Tibial nerve (tissue), 4 donors: ENCODE data around the gene KCNQ4. TPM values are rescaled to one million over a fixed set of nuclear protein-coding genes. Genes with fewer than 3 reads are reported as not detected.

Experiments used
- DNase-seq, 2 donors: peaks; one replicate each; pipeline ENCODE4 v3.0.0-alpha.2; 2019; ENCODE audit warnings: low spot score in 2 of 2
- H3K27ac ChIP-seq, 4 donors: fragments of 200-600 bp; sonication (generic) in 3 of 4; one replicate each; pipeline ENCODE4 v1.5.1; 2017 to 2019; ENCODE audit warnings: mild to moderate bottlenecking in 1 of 4
- H3K27me3 ChIP-seq, 2 donors: fragments of 200-600 bp; sonication (generic) in 1 of 2; one replicate each; pipeline versions ENCODE4 v1.5.1 to v1.6.0; 2017 to 2019
- H3K36me3 ChIP-seq, 3 donors: fragments of 200-600 bp; sonication (generic); one replicate each; pipeline ENCODE4 v1.5.1; 2018 to 2019
- H3K4me1 ChIP-seq, 4 donors: fragments of 200-600 bp; sonication (generic) in 3 of 4; one replicate each; pipeline ENCODE4 v1.5.1; 2017 to 2019
- H3K4me3 ChIP-seq, 4 donors: fragments of 200-600 bp; sonication (generic) in 3 of 4; one replicate each; pipeline ENCODE4 v1.5.1; 2017 to 2019; ENCODE audit warnings: mild to moderate bottlenecking in 1 of 4, moderate library complexity in 1 of 4
- H3K9me3 ChIP-seq, 4 donors: fragments of 200-600 bp; sonication (generic) in 3 of 4; one replicate each; pipeline ENCODE4 v1.5.1; 2017 to 2019
- EP300 ChIP-seq, 2 donors: sonication (generic); formaldehyde crosslinking; IDR thresholded peaks; one replicate each; pipeline ENCODE4 v1.6.1; 2017; ENCODE audit warnings: antibody characterized with exemption in 2 of 2, mild to moderate bottlenecking in 1 of 2
- POLR2A ChIP-seq, 2 donors: fragments of 450-650 bp; IDR thresholded peaks; one replicate each; pipeline ENCODE4 v1.6.1; 2017; ENCODE audit warnings: antibody characterized with exemption in 2 of 2, mild to moderate bottlenecking in 2 of 2, moderate library complexity in 2 of 2
- WGBS, 2 donors: methylation state at CpG; one replicate each; pipeline ENCODE4 v1.1.5; 2018; 5-methylcytosine and 5-hydroxymethylcytosine counted together
- total RNA-seq, 4 donors: library from RNA; depleted of rRNA; stranded (reverse); fragments of >200 nt; gene quantifications; one replicate each; pipeline ENCODE4 v1.1.0, GENCODE V29; 2016
- TF ChIP-seq, protein P1 (sequence below), 5 experiments: fragments of 200-600 bp in 3 of 5; fragments of 450-650 bp in 2 of 5; sonication (generic) in 3 of 5; IDR thresholded peaks; one replicate each; pipeline ENCODE4 v1.5.1; 2016 to 2019; ENCODE audit warnings: antibody characterized with exemption in 5 of 5, mild to moderate bottlenecking in 3 of 5, moderate library complexity in 2 of 5

The KCNQ4 gene
- total RNA-seq, 4 donors from 2014 or later = 0.22 to 2.1 (median 1.7) TPM

DNA sequence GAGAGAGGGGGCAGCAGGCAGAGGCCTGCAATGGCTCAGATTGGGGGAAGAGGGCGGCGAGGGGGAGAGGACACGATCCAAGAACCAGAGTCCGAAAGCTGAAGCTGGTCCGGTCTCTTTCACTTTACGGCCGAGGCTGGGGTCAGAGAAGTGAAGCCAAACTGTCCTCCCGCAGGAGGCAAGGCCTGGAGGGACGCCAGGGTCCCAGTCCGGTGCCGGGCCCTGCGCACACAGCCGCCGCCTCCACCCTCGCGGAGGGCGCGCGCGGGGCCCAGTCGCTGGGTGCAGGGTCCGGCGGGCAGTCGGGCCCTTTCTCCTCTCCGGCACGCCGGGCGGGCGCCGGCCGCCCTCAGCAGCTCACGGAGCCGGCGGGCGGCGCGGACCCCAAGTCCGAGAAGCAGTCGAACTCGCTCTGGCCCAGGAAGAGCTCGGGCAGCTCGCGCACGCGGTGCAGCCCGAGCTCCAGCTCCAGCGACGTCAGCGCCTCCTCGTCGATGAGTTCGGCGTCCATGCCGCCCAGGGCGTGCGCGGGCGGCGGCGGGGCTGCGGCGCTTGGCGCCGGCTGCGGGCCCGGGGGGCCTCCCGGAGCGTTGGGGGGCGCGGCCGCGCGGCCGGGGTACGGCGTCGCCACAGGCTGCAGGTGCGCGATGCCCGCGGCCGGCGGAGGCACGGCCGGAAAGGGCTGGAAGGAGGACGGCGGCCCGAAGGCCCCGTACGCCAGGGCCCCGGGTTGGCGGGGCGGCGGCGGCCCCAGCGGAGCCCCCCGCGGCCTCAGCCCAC, 77.8 kb downstream of the KCNQ4 start:
- WGBS, 2 donors = 3 to 8% methylated on average over 11 to 85 of the region's 98 CpGs
- peak overlapping the region in 3 of 4 donors; percentile 76 to 85 (median 77) for H3K27ac ChIP-seq
- no peaks in the 10 kb centered on the region for H3K36me3 ChIP-seq
- DNase-seq = no peak
- peak overlapping the region; percentile 27 to 88 (median 78) for H3K4me3 ChIP-seq
- TF ChIP-seq, protein P1, sequence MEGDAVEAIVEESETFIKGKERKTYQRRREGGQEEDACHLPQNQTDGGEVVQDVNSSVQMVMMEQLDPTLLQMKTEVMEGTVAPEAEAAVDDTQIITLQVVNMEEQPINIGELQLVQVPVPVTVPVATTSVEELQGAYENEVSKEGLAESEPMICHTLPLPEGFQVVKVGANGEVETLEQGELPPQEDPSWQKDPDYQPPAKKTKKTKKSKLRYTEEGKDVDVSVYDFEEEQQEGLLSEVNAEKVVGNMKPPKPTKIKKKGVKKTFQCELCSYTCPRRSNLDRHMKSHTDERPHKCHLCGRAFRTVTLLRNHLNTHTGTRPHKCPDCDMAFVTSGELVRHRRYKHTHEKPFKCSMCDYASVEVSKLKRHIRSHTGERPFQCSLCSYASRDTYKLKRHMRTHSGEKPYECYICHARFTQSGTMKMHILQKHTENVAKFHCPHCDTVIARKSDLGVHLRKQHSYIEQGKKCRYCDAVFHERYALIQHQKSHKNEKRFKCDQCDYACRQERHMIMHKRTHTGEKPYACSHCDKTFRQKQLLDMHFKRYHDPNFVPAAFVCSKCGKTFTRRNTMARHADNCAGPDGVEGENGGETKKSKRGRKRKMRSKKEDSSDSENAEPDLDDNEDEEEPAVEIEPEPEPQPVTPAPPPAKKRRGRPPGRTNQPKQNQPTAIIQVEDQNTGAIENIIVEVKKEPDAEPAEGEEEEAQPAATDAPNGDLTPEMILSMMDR (IDR thresholded peaks at IDR 0.05) = no peak
- TF ChIP-seq EP300 (IDR thresholded peaks at IDR 0.05) (no peak), POLR2A (IDR thresholded peaks at IDR 0.05) (peak in 1 of 2 donors; percentile 24)
- no peaks in the 10 kb centered on the region for H3K27me3 ChIP-seq
- H3K9me3 ChIP-seq = no peaks in the 10 kb centered on the region
- H3K4me1 ChIP-seq = peaks cover 0 to 16% (median 5%) of the 10 kb centered on the region in 4 donors

DNA sequence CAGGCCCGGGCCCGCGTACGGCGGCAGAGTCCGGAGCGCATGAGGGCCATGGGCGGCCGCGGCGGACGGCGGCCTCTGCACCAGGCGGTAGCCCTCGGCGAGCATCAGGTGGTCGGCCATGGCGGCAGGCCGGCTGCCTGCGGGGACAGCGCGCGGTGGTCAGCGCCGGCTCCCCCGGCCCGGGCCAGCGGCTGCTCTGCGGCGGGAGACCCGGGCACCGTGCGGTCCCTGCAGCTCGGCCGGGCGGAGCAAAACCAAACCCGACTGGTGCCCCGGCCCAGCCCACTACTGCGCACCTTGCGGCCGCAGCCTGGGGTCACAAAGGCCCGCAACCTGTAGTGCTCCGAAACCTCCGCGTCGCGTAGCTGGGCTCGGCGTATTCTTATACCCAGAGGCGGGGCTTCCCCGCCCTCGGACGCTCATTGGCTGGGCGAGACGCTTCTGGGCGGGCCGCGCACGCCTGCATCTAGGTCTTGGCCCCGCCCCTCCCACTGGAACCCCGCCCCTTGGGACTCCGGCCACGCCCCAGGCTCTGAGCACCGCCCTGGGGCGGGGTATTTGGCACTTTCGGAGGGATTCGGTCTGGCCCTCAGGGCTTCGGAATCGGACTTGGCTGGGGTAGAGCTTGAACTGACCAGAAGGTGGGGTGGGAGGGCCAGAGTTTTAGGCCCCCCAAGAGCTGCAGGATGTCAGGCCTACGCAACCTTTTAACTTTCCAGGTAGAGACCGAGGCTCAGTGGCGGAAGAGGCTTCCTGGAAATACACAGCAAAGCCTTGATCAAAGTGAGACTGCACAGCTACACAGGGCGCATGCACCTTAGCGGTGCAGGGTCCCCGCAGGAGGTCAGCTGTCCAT, 78.6 kb downstream of the KCNQ4 start, which contains the start of gene CITED4:
Gene CITED4, minus strand, starts transcription at position 356 of the 856 bp plus-strand sequence. Its CDS starts 236 bp downstream, at position 120.
- H3K36me3 ChIP-seq = no peaks in the 10 kb centered on the region
- DNase-seq = peak; percentile 93 to 95
- H3K4me3 ChIP-seq = peak within 1 kb of the TSS; percentile 40 to 88 (median 78)
- H3K27ac ChIP-seq = peak within 1 kb of the TSS; percentile 73 to 85 (median 76)
- H3K4me1 ChIP-seq = peaks cover 0 to 16% (median 5%) of the 10 kb centered on the region in 4 donors
- peak; percentile 66 to 95 for TF ChIP-seq POLR2A (IDR thresholded peaks at IDR 0.05)
- TF ChIP-seq, protein P1 (IDR thresholded peaks at IDR 0.05) = peak in 1 of 5 experiments; percentile 34
- peak; percentile 62 to 94 for TF ChIP-seq EP300 (IDR thresholded peaks at IDR 0.05)
- H3K9me3 ChIP-seq = no peaks in the 10 kb centered on the region
- WGBS, 2 donors = 7 to 10% methylated on average over 28 to 51 of the region's 75 CpGs
- no peaks in the 10 kb centered on the region for H3K27me3 ChIP-seq

DNA sequence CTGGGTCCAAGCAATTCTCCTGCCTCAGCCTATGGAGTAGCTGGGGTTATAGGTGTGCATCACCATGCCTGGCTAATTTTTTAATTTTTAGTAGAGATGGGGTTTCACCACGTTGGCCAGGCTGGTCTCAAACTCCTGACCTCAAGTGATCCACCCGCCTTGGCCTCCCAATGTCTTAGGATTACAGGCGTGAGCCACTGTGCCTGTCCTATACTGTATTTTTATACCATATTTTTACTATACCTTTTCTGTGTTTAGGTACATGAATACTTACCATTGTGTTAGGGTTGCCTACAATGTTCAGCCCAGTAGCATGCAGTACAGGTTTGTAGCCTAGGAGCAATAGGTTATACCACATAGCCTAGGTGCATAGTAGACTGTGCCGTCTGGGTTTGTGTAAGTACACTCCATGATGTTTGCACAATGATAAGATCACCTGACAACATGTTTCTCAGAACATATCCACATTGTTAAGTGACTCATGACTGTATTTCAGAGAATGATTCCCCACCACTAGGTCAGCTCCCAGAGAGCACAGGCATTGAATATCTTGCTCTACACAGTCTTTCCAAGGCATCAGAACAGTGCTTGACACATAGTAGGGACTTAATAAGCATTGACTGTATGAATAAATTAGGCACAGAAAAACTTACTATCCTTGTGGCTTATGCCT, 84.6 kb downstream of the KCNQ4 start:
- TF ChIP-seq, protein P1 (IDR thresholded peaks at IDR 0.05) = no peak
- TF ChIP-seq POLR2A (IDR thresholded peaks at IDR 0.05) = no peak
- no peak for TF ChIP-seq EP300 (IDR thresholded peaks at IDR 0.05)
- Histone ChIP-seq H3K36me3 (no peaks in the 10 kb centered on the region), H3K27me3 (no peaks in the 10 kb centered on the region), H3K4me3 (no peak overlapping the region), H3K27ac (no peak overlapping the region), H3K4me1 (no peaks in the 10 kb centered on the region), H3K9me3 (peaks cover 0 to 5% (median 0%) of the 10 kb centered on the region in 4 donors)
- WGBS, 2 donors = 85 to 88% methylated on average over 4 of the region's 4 CpGs
- DNase-seq = no peak

DNA sequence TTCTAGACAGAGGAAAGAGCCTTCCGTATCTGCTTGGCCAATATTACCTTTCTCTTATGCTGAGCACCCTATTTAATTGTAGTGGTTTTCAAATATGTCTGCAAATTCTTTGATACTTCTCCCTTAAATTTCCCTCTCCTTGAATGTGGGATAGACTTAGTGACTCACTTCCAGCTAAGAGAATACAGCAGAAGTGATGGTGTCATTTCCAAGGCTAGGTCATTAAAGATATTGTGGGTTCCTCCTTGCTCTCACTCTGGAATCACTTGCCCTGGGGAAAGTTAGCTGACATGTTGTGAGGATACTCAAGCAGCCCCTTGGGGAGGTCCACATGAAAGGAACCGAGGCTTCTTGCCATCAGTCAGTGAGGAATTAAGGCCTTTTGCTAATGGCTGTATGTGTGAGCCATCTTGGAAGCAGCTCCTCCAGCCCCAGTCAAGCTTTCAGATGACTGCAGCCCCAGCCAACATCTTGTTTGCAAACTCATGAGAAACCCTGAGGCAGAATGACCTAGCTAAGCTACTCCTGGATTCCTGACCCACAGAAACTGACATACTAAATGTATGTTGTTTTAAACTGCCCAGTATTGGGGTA, 86.6 kb downstream of the KCNQ4 start:
- no peak overlapping the region for H3K4me3 ChIP-seq
- H3K27ac ChIP-seq = no peak overlapping the region
- no peaks in the 10 kb centered on the region for H3K36me3 ChIP-seq
- H3K4me1 ChIP-seq = no peaks in the 10 kb centered on the region
- DNase-seq = no peak
- no peaks in the 10 kb centered on the region for H3K27me3 ChIP-seq
- peaks cover 0 to 5% (median 0%) of the 10 kb centered on the region in 4 donors for H3K9me3 ChIP-seq
- WGBS, 2 donors = 77 to 88% methylated on average over 2 of the region's 2 CpGs
- TF ChIP-seq EP300 (IDR thresholded peaks at IDR 0.05) (no peak), POLR2A (IDR thresholded peaks at IDR 0.05) (no peak)
- TF ChIP-seq, protein P1 (IDR thresholded peaks at IDR 0.05) = no peak
